Peyer's patch (tissue), 4 donors: ENCODE measurements around the gene MCM7.

ENCODE experiments used
- CTCF ChIP-seq, 6 experiments: fragments of 450-650 bp in 4 of 6; fragments of 200-600 bp in 2 of 6; sonication (generic) in 1 of 6; IDR thresholded peaks; one replicate each; pipeline ENCODE4 v1.5.1; 2017 to 2019; ENCODE audit warnings: antibody characterized with exemption in 6 of 6, mild to moderate bottlenecking in 3 of 6, moderate library complexity in 1 of 6
- POLR2A ChIP-seq, 2 donors: fragments of 450-650 bp; IDR thresholded peaks; one replicate each; pipeline ENCODE4 v1.5.1; 2017; ENCODE audit warnings: antibody characterized with exemption in 2 of 2, mild to moderate bottlenecking in 2 of 2, moderate library complexity in 2 of 2

- TF ChIP-seq CTCF (IDR thresholded peaks at IDR 0.05) (no peak), POLR2A (IDR thresholded peaks at IDR 0.05) (no peak)
Observed at GRCh38 chr7:100095704-100096103, 5.5 kb downstream of the MCM7 start.
